A549 (cell line): ENCODE measurements around the gene PDCD1. TPM values are rescaled to one million over a fixed set of nuclear protein-coding genes. Genes with fewer than 3 reads are reported as not detected.
A peak's percentile ranks its signal among the peaks of the same experiment; 100 is the strongest.

Experiments
- ATAC-seq, 2 experiments: fragments of 200-7000 bp in 1 of 2; fragments of >200 bp in 1 of 2; cut with Nextera tagmentation in 1 of 2; cut with Tn5 transposase in 1 of 2; 3 replicates each; pipeline versions ENCODE4 v1.8.0 to v1.9.1; 2018 to 2020; ENCODE audit warnings: mild to moderate bottlenecking in 1 of 2, moderate library complexity in 1 of 2
- CTCF ChIA-PET: fragments of 300-600 bp; sonication (Branson Sonifier 250); formaldehyde crosslinking; extraction: SDS; loops from one replicate; lab custom pipeline; 2021; ENCODE audit warnings: antibody characterized with exemption, inconsistent platforms; lab: Yijun Ruan, JAX
- POLR2A ChIA-PET: fragments of 350-600 bp; formaldehyde crosslinking; extraction: SDS; loops from one replicate; lab custom pipeline; 2021; ENCODE audit warnings: antibody characterized with exemption, inconsistent platforms; lab: Yijun Ruan, JAX
- DNase-seq, 2 experiments: peaks; one replicate each; pipeline versions ENCODE4 v3.0.0 to v3.0.0-alpha.2; 2011 to 2016; ENCODE audit warnings: low read depth in 1 of 2, low spot score in 1 of 2
- FAIRE-seq: peaks from 2 replicates; lab custom pipeline; 2011; peaks lifted over from hg19 to GRCh38; lab: Jason Lieb, UNC
- H3K27ac ChIP-seq, 2 experiments: fragments of >200 bp; sonication (Bioruptor Twin); formaldehyde crosslinking; 3 replicates each; pipeline ENCODE4 v1.5.1; 2016 to 2017
- H3K4me1 ChIP-seq: fragments of >200 bp; sonication (Bioruptor Twin); formaldehyde crosslinking; 3 replicates; pipeline ENCODE4 v1.6.1; 2016
- H3K4me2 ChIP-seq: fragments of >200 bp; sonication (Bioruptor Twin); formaldehyde crosslinking; 3 replicates; pipeline ENCODE4 v1.6.1; 2016
- H3K4me3 ChIP-seq: fragments of >200 bp; sonication (Bioruptor Twin); formaldehyde crosslinking; 3 replicates; pipeline ENCODE4 v1.5.1; 2016
- H3K9me3 ChIP-seq: fragments of >200 bp; sonication (Bioruptor Twin); formaldehyde crosslinking; 3 replicates; pipeline ENCODE4 v1.6.1; 2016
- CBX2 ChIP-seq: fragments of 200-600 bp; sonication (generic); IDR thresholded peaks from 2 replicates; pipeline ENCODE4 v1.6.1; 2016; ENCODE audit warnings: low read depth, mild to moderate bottlenecking, borderline replicate concordance
- CHD4 ChIP-seq: fragments of 200-600 bp; sonication (generic); IDR thresholded peaks from 2 replicates; pipeline ENCODE4 v1.6.1; 2016; ENCODE audit warnings: antibody characterized with exemption, mild to moderate bottlenecking, borderline replicate concordance
- EHF ChIP-seq: fragments of 250-450 bp; sonication (Bioruptor Pico); IDR thresholded peaks from 2 replicates; pipeline ENCODE4 v1.5.0; 2020; ENCODE audit warnings: mild to moderate bottlenecking
- EP300 ChIP-seq, 2 experiments: fragments of >200 bp; sonication (Bioruptor Twin); formaldehyde crosslinking; IDR thresholded peaks; 2 replicates in 1 of 2; 3 replicates in 1 of 2; pipeline ENCODE4 v1.6.1; 2016 to 2017
- FOSB ChIP-seq: fragments of 250-450 bp; sonication (Bioruptor Pico); IDR thresholded peaks from 2 replicates; pipeline ENCODE4 v1.5.0; 2020; ENCODE audit warnings: mild to moderate bottlenecking, moderate library complexity
- FOXS1 ChIP-seq: fragments of 250-450 bp; sonication (Bioruptor Pico); IDR thresholded peaks from 2 replicates; pipeline ENCODE4 v1.5.0; 2020; ENCODE audit warnings: mild to moderate bottlenecking, moderate library complexity
- HEYL ChIP-seq: fragments of 250-450 bp; sonication (Bioruptor Pico); IDR thresholded peaks from 2 replicates; pipeline ENCODE4 v1.8.0; 2021; ENCODE audit warnings: mild to moderate bottlenecking, moderate library complexity
- JUN ChIP-seq, 2 experiments: fragments of >200 bp; sonication (Bioruptor Twin); formaldehyde crosslinking; IDR thresholded peaks; 2 replicates in 1 of 2; 3 replicates in 1 of 2; pipeline ENCODE4 v1.6.1; 2016 to 2017
- JUNB ChIP-seq: fragments of >200 bp; sonication (Bioruptor Twin); formaldehyde crosslinking; IDR thresholded peaks from 2 replicates; pipeline ENCODE4 v1.6.1; 2016
- MAZ ChIP-seq: fragments of 150-350 bp; IDR thresholded peaks from 2 replicates; pipeline ENCODE4 v1.6.1; 2014; ENCODE audit warnings: antibody characterized with exemption, low read depth, low read length, borderline replicate concordance
- NR3C1 ChIP-seq: fragments of >200 bp; sonication (Bioruptor Twin); formaldehyde crosslinking; IDR thresholded peaks from 3 replicates; pipeline ENCODE4 v1.6.1; 2017
- PHF8 ChIP-seq: fragments of 200-600 bp; sonication (generic); IDR thresholded peaks from 2 replicates; pipeline ENCODE4 v1.6.1; 2016; ENCODE audit warnings: low read depth, mild to moderate bottlenecking, antibody characterized with exemption, moderate library complexity, borderline replicate concordance
- RCOR1 ChIP-seq: fragments of 150-350 bp; IDR thresholded peaks from 2 replicates; pipeline ENCODE4 v1.6.1; 2014; ENCODE audit warnings: antibody characterized with exemption, low read length, low read depth
- REST ChIP-seq: fragments of 200-600 bp; sonication (generic); IDR thresholded peaks from 2 replicates; pipeline ENCODE4 v1.6.1; 2016; ENCODE audit warnings: antibody characterized with exemption, mild to moderate bottlenecking, moderate library complexity
- RNF2 ChIP-seq: fragments of 200-600 bp; sonication (generic); IDR thresholded peaks from 2 replicates; pipeline ENCODE4 v1.6.1; 2016; ENCODE audit warnings: low read depth, mild to moderate bottlenecking, antibody characterized with exemption, moderate library complexity, borderline replicate concordance
- ZFP36 ChIP-seq: fragments of 450-650 bp; IDR thresholded peaks from 2 replicates; pipeline ENCODE4 v1.6.1; 2014; ENCODE audit warnings: borderline replicate concordance; ENCODE audit not compliant: partially characterized antibody
- ZNF302 ChIP-seq: fragments of 250-450 bp; sonication (Bioruptor Pico); IDR thresholded peaks from 2 replicates; pipeline ENCODE4 v1.9.0; 2021; ENCODE audit warnings: inconsistent platforms, mild to moderate bottlenecking, moderate library complexity
- WGBS: methylation state at CpG from one replicate; pipeline ENCODE4 v1.1.6; 2017; ENCODE audit errors: missing lambda C conversion rate; 5-methylcytosine and 5-hydroxymethylcytosine counted together
- polyA plus RNA-seq, 4 experiments: library from polyadenylated mRNA; depleted of rRNA in 3 of 4; stranded (reverse); fragments of >200 nt; fragmentation: RNase III in 1 of 4; extraction: RNeasy Plus Mini Kit Qiagen cat#74134 plus additional on column Dnase treatment in 1 of 4; gene quantifications; 2 replicates in 3 of 4; 3 replicates in 1 of 4; pipeline ENCODE4 v1.2.3, GENCODE V29; 2011 to 2017

PDCD1 gene
- polyA plus RNA-seq, 2 of the 4 experiments (the other 2 are of a cell fraction), result not detected

- Histone ChIP-seq H3K4me2 (no peak overlapping the region), H3K4me1 (no peaks in the 10 kb centered on the region), H3K9me3 (no peaks in the 10 kb centered on the region), H3K4me3 (no peak overlapping the region), H3K27ac (no peak overlapping the region)
- POLR2A ChIA-PET, result no interaction called here
- no peak for TF ChIP-seq EHF
- TF ChIP-seq REST, result no peak
- TF ChIP-seq FOXS1, result no peak
- TF ChIP-seq ZFP36, result no peak
- TF ChIP-seq CHD4, result no peak
- TF ChIP-seq PHF8, result no peak
- 78% methylated on average over 14 of the region's 28 CpGs for WGBS
- DNase-seq, result no peak
- FAIRE-seq, result no peak
- ATAC-seq, result peak; percentile 1 to 7; a peak in 2 of 6 replicates
- CTCF ChIA-PET, result interaction anchor here (1.0 kb wide), 1 partner anchor 15 kb away, joined by 3 read pairs; no protein-coding TSS in a partner anchor
Measured at GRCh38 chr2:241810307-241811200, 48.1 kb downstream of the PDCD1 start.

- POLR2A ChIA-PET, result no interaction called here
- Histone ChIP-seq H3K4me2 (no peak overlapping the region), H3K27ac (no peak overlapping the region), H3K4me3 (no peak overlapping the region), H3K4me1 (peaks cover 4% of the 10 kb centered on the region), H3K9me3 (no peaks in the 10 kb centered on the region)
- peak in 1 of 2 experiments; percentile 10; a peak in 1 of 6 replicates for ATAC-seq
- no peak for DNase-seq
- CTCF ChIA-PET, result no interaction called here
- 69% methylated on average over 21 of the region's 29 CpGs for WGBS
- TF ChIP-seq MAZ (no peak), ZNF302 (CRISPR knock-in tag) (no peak), RNF2 (no peak), HEYL (CRISPR knock-in tag) (no peak), EP300 (IDR thresholded peaks at IDR 0.05) (no peak), FOSB (CRISPR knock-in tag) (no peak)
- FAIRE-seq, result no peak
Measured at GRCh38 chr2:241809383-241810306, 49.0 kb downstream of the PDCD1 start.

DNA sequence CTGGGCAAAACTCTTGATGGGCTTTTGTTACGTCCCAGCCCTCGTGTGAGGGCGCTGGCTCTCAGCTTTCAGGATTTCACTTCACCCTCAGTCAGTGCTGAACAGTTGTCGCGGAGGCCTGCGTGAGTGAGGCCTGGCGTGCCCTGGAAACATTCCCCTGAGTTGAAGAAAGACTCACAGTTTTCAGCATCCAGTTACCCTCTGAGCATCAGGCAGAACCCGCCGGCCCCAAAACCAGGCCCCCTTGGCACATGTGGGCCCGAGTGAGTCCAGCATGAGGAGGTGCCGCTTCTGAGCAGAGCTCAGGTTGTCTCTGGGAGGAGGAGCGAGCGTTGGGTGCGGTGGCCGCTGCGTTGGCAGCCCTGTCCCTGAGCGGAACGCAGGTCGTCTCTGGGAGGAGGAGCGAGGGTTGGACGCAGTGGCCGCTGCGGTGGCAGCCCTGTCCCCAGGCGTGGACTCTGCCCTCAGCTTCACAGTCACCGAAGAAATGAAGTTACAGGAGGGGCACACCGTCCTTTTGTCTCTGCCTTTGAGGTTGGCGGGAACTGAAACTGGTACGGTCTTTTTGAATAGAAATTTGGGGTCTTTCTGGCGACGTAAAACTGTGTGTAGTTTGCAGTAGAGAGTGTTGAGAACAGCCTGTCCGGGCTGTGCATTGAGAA is 49.8 kb downstream of the PDCD1 start, which contains the start of gene NEU4:
Gene NEU4 (plus strand): TSS at position 473 of the 662 bp plus-strand sequence. CDS start 5,292 bp downstream, outside the sequence.
- no peak within 1 kb of the TSS for H3K4me3 ChIP-seq
- no peak within 1 kb of the TSS for H3K4me2 ChIP-seq
- WGBS, result 83% methylated on average over 31 of the region's 31 CpGs
- ChIA-PET POLR2A (no interaction called here), CTCF (no interaction called here)
- no peak for ATAC-seq
- no peak for DNase-seq
- H3K9me3 ChIP-seq, result no peaks in the 10 kb centered on the region
- TF ChIP-seq CBX2 (no peak), EHF (no peak), JUN (IDR thresholded peaks at IDR 0.05) (no peak), JUNB (no peak), RCOR1 (no peak), HEYL (CRISPR knock-in tag) (no peak), PHF8 (no peak), NR3C1 (no peak)
- peaks cover 10% of the 10 kb centered on the region for H3K4me1 ChIP-seq
- no peak for FAIRE-seq
- H3K27ac ChIP-seq, result no peak within 1 kb of the TSS
